ENCODE data around the gene ZSWIM8.

DNA sequence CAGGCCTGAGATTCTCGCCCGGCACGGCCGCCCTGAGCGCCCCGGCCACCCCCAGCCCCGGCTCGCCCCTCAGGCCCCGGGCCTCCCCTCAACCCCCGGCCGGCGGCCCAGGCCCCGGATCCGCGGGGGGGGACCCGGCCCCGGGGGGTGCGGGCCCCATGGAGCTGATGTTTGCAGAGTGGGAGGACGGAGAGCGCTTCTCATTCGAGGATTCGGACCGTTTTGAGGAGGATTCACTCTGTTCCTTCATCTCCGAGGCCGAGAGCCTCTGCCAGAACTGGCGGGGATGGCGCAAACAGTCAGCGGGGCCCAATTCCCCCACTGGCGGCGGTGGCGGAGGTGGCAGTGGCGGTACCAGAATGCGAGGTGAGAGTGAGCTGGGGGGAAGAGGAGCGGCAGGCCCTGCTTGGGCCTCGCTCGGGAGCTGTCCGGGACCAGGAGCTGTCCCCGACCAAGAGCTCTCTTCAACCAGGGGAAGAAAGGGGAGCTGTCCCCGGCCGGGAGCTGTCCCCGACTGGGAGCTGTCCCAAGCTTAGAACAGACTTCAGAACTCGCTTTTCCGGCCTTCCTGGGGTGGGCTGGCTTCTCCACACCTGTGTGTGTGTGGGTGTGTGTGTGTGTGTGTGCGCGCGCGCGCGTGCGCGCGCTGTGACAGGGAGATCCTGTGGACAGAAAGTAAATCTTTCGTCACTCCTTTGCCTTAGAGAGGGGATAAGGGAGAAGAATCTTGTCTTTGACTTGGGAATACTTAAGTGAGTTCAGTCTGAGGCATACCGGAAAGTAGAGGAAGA, 510 bp downstream of the ZSWIM8 start:
- TF ChIP-seq, protein P1, sequence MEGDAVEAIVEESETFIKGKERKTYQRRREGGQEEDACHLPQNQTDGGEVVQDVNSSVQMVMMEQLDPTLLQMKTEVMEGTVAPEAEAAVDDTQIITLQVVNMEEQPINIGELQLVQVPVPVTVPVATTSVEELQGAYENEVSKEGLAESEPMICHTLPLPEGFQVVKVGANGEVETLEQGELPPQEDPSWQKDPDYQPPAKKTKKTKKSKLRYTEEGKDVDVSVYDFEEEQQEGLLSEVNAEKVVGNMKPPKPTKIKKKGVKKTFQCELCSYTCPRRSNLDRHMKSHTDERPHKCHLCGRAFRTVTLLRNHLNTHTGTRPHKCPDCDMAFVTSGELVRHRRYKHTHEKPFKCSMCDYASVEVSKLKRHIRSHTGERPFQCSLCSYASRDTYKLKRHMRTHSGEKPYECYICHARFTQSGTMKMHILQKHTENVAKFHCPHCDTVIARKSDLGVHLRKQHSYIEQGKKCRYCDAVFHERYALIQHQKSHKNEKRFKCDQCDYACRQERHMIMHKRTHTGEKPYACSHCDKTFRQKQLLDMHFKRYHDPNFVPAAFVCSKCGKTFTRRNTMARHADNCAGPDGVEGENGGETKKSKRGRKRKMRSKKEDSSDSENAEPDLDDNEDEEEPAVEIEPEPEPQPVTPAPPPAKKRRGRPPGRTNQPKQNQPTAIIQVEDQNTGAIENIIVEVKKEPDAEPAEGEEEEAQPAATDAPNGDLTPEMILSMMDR (IDR thresholded peaks at IDR 0.05), result no peak
- no peak for TF ChIP-seq EZH2 (IDR thresholded peaks at IDR 0.05; ENCODE audit: borderline replicate concordance, insufficient read depth, low read depth, low read length, poor library complexity, severe bottlenecking)

Measured in B cell (primary cell).